T-helper 2 cell treated with Interferon-gamma antibody and Interleukin-4, amounts not matched to agents 100 ng/mL and 5 ng/mL, for 36 hours (primary cell): Measurements from ENCODE around the gene ETAA1. TPM values are rescaled to one million over a fixed set of nuclear protein-coding genes. Genes with fewer than 3 reads are reported as not detected.

Source experiments
- intact Hi-C: fragments of 100-400 bp; cut with micrococcal nuclease; formaldehyde crosslinking; loops from one replicate; pipeline ENCODE4 v1.15.1; 2023
- total RNA-seq: library from RNA; stranded (reverse); gene quantifications from 2 replicates; pipeline ENCODE4 v1.2.3, GENCODE V29; 2022

The ETAA1 gene
- 9.5 and 9.8 TPM in 2 replicates for total RNA-seq

DNA sequence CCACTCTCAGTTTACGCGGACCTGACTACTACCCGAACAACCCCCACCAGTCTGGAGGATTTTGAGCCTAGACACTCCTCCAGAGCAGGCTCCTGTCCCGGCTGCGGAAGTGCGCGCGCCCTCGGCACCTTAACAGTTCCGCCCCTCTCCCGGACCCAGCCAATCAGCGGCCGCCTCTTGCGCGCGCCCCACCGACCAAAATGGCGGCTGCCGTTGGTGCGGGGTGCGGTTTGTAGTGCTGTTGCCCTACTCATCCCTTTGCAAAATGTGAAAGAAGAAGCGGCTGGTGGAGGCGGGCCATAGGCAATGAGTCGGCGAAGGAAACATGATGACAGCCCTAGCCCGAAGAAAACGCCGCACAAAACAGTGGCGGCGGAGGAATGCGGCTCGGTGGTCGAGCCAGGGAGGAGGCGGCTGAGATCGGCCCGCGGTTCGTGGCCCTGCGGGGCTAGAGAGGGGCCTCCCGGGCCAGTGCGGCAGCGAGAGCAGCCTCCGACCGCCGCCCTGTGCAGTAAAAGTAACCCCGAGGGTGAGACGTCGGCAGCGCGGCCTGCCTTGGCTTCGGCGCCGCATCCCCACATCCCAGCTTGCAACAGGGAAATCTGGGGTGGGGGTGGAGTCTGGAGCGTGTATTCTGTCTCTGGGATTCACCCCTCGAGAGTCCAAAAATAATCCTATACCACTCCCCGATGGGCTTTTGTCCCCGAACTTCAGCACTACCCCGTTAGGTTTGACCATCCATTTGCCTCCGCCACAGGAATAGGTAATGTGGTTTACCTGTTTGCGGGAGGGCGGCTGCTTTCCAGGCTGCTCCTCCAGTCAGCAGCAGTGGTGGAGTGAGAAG is at the start of gene ETAA1:
Gene ETAA1, plus strand, starts transcription at position 191 of the 844 bp plus-strand sequence. Its CDS starts 116 bp downstream, at position 307.
- intact Hi-C loops: loop anchor here (1.0 to 10.0 kb wide), 3 partner anchors 667 to 855 kb away; partner anchors contain the start of genes C1D, PNO1 and PPP3R1

DNA sequence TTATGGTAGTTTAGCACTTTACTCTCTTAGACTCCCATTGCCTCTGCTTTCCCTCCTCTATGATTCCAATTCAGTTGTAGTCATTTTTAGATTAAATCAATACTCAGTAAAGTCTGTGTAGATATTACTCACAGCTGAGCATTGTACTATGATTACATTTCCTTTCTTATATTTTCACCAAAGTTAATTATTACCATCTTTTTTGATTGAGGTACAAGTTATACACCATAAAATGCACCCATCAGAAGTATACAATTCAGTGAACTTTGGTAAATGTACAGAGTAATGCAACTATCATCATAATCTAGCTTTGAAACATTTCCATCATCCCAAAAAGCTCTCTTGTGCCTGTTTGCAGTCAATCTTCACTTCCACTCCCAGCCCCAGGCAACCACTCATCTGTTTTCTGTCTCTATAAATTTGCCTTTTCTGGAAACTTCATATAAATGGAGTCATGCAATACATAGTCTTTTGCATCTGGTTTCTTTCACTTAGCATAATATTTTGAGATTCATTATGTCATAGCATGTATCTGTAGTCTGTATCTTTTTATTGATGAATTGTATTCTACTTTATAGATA is 30.2 kb upstream of the ETAA1 start:
- intact Hi-C loops: no loop called here

DNA sequence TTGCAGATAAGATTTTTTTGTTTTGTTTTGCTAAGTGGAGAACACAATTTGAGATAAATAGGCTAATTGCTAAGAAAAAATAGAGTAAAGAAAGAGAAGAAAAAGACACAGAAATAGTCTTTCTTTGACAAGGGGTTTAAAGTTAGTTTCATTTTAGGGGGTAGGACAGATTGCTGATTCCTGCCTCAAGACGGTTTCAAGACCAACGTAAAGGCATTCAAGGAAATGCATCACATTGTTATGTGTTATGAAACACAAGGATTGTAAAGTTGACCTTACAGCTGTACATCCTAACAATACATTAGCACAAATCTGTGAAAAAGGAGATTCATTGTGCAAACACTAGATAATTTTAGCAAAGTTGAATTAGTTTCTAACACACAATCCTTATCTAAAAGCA is 22.7 kb upstream of the ETAA1 start:
- intact Hi-C loops: no loop called here

DNA sequence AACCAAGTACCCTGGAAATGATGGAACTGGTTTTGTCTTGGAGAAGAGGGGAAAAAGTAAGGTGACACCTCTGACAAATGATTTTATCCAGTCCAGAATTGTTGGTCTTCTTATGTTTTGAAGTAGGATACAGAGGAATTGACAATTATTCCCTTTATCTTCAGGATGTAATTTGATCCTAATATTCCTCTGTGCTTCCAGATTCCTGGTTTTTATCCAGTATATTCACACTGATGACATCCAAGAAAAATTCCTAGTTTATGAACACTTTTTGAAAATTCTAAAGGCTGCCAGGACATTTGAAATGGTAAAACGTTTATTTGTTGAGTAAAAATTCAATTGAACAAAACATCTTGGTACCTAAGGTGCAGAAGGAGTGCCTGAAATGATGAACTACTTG is 22.2 kb upstream of the ETAA1 start:
- intact Hi-C loops: no loop called here

DNA sequence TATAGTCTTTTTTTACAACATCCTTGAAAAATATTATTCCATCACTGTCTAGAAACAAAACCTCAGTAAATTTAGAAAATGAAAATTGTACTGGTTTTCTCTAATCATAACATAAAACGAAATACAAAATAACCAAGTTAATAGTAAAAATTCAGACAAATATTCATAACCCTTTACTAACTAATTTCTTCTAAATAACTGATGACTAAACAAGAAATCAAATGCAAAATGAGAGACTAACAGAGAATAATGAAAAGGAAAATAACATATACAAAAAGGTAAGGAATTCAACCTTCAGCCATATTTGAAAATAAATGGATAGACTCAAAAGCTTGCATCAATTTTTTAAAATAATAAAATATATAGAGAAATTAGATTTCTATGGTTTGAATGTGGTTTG is 18.6 kb upstream of the ETAA1 start:
- intact Hi-C loops: no loop called here

DNA sequence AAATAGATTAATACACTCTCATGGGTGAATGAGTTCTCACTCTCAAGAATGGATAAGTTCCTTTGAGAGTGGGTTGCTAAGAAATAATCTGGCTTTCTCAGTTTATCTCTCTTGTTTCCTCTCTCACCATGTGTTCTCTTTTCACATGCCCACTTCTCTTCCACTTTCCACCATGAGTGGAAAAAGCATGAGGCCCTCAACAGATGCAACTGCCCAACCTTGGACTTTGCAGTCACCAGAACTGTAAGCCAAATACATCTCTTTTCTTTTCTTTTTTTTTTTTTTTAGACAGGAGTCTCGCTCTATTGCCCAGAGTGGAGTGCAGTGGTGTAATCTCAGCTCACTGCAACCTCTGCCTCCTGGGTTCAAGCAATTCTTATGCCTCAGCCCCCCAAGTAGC is 18.1 kb upstream of the ETAA1 start:
- intact Hi-C loops: no loop called here

DNA sequence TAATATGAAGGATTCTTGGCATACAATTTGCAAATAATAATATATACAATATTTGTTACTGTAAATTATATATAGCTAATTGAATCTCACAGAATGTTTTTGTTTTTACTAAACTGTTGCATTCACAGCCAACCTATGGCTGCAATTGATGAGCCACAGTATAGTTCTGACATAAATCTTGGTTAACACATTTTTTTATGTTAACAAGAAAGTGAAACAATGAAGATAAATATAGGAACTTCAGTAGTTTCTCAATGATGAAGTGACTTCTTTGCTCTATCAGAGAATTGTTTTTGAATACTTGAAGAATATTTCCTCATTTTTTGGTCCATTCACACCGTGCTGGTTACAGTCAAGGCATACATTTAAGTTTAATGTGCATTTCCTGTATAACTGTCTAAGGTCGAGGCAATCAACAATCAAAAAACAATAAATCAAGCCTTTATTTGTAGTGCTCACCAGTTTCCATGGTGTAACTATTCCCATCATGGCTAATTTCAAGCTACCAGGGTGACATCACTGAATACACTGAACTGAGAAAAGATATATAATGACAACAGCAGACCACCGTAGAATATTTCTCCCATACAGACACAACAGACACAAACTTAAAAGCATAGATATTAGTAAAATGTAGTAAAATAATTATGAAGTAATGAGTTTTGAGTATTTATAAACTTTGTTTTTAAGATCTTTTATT is 12.9 kb upstream of the ETAA1 start:
- intact Hi-C loops: no loop called here

DNA sequence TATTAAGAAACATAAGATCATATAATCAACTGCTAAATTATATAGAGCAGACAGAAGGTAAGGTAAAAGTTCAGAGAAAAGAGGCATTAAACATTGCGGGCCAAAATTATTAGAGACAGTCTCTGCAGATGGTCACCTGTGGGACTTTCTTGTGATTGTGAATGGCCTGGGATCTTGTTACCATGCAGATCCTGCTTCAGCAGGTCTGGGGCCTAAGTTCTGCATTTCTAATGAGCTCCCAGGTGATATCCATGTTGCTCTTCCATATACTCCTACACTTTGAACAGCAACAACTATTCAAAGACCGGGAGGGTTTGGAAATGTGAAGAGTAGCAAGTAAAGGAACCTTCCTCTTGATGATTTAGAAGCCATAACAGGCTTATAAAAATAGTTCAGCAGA is 8.5 kb upstream of the ETAA1 start:
- intact Hi-C loops: no loop called here

DNA sequence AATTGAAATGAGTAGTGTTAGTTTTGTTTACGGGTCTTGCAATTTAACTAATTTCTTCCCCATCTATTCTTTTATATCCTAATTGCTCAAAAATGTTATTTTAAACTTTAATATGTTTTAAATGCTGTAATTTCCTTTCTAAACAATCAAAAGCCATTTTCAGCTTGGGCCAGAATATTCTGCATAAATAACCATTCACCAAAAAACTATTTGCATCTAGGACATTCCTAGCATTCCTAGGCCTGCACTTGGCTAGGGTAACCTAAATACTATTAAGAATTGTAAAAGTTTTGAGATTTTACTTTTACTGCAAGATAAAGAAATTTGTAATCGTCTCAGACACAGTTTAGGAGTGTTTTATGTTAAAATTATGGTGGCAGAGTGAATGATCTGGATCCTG is 7.8 kb upstream of the ETAA1 start:
- intact Hi-C loops: no loop called here

DNA sequence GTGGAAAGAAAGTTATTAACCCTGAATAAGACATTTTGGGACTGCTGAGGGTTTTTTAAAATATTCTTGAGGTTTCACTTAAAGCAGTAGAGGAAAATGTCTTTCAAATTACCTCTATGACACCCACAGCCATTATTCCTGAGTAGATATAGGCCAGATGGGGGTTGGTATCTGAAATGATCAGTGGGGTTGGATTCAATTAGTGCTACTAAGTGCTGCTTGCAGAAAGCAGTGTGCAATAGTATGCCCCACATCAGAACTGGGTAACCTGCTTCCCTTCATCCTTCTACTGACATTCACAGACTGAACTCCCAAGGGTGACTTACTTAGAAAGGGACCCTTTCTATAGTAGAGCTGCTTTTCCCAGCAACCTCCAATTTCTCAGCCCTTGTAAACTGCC is 7.3 kb upstream of the ETAA1 start:
- intact Hi-C loops: loop anchor here (10.0 kb wide), 1 partner anchor 675 kb away; the partner anchor contains the start of gene C1D

DNA sequence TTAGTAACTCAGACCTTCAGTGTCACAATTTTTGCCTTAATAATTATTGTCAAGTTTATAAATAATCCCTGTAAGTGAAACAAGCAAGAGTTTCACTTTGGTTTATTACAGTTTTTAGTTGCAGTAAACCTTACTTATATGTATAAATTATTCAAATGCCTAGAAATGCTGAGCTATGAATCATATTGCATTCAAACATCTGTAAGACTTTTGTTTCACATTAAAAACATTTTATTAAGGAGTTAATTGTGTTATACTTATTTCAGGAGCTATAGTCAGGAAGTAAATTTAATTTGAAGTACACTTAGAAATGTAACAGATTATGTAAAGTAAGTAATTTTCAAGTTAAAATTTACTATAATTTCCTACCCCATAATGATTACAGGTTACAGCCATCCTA is 3.9 kb upstream of the ETAA1 start:
- intact Hi-C loops: loop anchor here (10.0 kb wide), 1 partner anchor 672 kb away; the partner anchor contains the start of gene C1D

DNA sequence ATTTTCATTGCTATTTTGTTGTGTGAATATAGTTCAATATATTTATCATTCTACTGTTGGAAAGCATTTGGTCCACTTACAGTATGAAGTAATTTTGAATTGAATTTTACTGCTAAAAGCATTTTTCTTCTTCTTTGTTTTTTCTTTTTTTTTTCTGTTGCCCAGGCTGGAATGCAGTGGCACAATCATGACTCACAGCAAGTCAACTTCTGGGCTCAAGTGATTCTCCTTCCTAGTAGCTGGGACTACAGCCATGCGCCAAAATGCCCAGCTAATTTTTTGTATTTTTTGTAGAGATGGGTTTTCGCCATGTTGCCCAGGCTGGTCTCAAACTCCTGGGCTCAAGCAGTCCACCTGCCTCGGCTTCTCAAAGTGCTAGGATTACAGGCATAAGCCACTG is 2.4 kb upstream of the ETAA1 start:
- intact Hi-C loops: loop anchor here (5.0 to 10.0 kb wide), 2 partner anchors 670 to 858 kb away; partner anchors contain the start of genes C1D and PPP3R1

DNA sequence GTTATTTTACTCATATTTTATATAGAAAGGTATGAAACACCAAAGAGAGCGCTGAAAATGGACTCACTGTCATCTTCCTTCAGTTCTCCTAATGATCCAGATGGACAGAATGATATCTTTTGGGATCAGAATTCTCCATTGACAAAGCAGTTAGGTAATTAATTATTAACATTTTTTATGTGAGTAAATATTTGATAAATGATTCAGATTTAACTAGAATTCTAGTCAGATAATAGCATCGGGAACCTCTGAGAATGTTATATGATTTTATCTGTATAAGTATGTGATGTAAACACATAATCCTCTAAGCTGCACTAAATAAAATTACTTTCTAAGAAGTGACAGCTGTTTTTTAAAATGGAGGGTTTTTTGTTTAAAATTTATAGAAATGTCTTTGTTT is 2.0 kb downstream of the ETAA1 start:
- intact Hi-C loops: loop anchor here (5.0 to 10.0 kb wide), 2 partner anchors 666 to 853 kb away; partner anchors contain the start of genes C1D and PPP3R1

DNA sequence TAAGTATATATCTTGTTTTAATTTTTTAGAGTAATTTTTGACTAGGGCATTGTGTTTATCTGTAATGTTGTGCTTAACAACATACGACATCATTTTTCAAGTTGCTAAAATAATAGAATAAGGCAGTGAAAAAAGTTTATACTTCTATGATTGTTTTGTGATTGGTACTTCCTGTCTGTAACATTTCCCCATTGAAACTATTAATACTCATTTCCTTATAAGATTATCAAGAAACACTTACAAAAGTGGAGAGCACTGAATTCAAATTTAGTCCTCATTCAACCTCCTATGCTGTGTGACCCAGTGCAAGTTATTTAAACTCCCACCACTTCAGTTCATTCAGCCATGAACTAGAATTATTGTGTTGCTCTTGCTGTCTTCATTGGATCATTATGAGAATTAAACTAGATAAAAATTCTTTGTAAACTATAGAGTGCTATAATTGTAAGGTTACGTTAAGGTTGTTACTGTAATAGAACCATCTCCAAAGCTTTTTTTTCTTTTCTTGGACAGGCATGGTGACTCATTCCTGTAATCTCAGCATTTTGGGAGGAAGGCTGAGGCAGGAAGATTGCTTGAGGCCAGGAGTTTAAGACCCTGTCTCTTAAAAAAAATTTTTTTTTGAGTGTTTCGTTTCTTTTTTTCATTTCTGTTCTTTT is 2.8 kb downstream of the ETAA1 start:
- intact Hi-C loops: loop anchor here (5.0 to 10.0 kb wide), 2 partner anchors 665 to 852 kb away; partner anchors contain the start of genes C1D and PPP3R1

DNA sequence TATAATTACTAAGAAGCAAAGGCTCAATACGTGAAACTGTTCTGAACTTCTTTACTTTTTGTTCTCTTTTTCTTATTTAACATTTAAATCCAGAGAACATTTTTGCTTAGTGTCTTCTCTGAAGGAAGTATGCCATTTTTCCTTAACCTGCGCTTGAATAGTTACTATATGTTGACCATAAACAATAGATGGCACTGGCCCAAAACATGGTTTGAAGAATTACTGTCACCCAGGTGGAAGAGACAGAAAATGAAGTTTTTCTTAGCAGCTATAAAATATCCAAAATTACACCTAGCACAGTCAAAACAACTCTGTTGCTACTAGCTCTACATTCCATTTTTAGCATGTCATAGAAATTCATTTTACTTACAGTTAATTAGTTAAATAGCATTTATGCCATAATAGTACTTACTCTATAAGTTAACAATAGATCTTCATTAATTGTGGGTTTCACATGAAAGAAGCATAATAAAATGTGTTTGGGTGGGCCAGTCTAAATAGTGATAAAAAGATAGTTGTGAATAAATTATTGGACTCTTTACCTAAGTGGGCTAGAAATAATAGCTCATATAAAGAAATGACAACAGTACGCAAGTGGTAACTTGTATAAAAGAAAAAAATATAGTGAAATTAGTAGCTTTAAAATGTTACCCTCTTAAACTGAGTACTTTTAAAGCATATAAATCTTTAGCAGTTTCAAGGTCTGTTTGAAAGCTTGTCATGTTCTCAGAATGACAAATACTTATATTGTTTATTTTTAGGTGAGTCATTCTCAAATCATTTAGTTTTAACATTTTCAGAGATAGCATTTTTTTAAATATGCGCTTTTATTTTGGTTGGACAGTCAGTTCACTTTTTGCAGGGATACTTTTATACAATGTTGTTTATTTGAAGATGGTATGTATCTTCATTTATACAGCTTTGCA is 3.7 kb downstream of the ETAA1 start:
- intact Hi-C loops: no loop called here

DNA sequence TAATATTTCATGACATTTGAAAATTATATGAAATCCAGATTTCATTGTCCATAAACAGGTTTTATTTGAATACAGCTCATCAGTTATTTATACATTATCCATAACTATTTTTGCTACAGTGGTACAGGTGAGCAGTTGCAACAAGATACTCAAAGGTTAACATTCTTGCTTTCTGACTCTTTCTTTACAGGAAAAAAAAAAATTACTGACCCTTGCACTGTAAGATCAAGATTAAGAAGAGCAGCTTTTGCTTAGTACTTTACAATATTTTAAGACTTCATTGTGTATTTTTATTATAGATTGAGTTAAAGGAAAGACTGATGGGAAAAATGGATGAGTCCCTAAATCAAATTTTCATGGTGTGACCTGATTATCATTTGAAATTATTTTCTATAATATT is 11.2 kb downstream of the ETAA1 start:
- intact Hi-C loops: no loop called here

DNA sequence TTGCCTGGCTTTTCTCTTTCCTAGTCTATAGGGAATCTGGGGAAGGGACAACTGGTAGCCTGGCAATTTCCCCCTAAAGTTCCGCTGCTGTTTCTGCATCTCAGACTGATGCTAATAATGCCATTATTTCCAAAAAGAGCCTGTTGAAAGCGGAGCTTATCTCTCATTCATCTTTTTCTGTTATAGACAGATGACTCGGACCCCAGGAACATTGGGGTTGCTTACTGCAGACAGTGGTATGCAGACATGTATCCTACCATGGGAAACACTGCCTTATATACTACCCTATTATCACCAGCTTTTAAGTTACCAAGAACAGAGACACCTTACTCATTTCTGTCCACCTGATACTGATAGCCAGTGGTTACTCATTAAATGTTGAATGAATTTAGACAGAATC is 15.3 kb downstream of the ETAA1 start:
- intact Hi-C loops: no loop called here

DNA sequence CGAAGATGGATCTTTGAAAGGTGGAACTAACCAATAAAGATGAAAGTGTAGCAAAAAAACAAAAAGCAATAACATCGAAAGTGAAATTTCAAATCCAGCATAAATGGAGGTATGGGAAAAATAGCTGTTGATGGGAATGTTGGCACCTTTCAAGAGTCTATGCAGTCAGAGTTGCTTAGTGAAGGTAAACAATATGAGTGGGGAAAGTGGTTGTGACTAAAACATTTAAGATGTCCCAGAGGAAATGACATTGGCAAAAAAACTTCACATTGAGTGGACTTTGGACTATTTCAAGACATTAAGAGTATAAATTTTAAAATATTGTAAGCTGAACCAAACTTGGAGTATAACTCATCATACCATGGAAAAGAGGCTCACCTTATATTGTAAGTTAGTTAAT is 17.7 kb downstream of the ETAA1 start:
- intact Hi-C loops: no loop called here

DNA sequence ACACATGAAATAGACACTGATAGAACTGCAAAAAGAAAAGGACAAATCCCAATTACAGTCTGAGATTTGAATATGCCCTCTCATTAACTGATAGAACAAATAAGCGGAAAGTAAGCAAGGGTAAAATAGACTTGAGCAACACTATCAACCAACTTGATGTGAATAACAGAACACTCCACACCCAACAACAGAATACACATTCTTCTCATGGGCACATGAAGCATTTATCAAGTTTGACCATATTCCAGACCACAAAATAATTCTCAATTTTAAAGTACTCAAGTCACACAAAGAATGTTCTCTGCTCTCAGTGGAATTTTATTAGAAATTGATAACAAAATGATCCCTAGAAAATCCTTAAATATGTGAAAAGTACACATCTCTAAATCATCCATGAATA is 19.0 kb downstream of the ETAA1 start:
- intact Hi-C loops: no loop called here

DNA sequence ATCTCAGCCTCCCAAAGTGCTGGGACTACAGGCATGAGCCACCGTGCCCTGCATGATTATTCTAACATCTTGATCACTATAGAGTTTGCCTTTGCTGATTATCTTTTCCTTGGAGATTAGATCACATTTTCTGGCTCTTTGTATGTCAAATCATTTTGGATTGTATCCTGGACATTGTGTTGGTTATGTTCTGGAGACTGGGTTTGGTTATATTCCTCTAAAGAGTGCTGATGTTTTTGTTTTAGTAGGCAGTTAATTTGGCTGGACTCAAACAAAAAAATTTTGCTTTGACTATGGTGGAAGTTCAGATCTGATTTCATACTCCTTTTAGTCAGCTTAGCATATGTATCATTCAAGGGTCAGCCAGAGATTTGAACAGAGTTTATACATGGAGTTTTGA is 26.4 kb downstream of the ETAA1 start:
- intact Hi-C loops: no loop called here
